Loucy (cell line): ENCODE measurements around the gene ARF4.

ENCODE experiments used
- CTCF ChIP-seq: fragments of 200-600 bp; sonication (generic); conservative IDR thresholded peaks from 2 replicates; pipeline ENCODE4 v1.5.1; 2014; ENCODE audit warnings: mild to moderate bottlenecking, antibody characterized with exemption, low read length
- EZH2phosphoT487 ChIP-seq: fragments of 200-600 bp; IDR thresholded peaks from 2 replicates; pipeline ENCODE4 v1.6.1; 2018; ENCODE audit warnings: antibody characterized with exemption, mild to moderate bottlenecking, moderate library complexity, borderline replicate concordance

DNA sequence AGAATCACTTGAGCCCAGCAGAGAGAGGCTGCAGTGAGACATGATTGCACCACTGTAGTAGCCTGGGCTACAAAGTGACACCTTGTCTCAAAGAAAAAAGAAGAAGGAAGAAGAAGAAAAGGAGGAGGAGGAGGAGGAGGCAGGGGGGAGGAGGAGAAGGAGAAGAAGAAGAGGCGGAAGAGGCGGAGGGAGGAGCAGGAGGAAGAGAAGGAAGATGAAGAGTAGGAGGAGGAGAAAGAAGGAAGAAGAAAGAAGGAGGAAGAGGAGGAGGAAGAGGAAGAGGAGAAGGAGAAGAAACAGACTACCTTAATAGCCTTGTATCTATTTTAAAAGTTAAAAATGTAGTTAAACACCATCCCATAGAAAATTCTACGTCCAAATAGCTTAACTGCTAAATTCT lies 19.1 kb upstream of the ARF4 start:
- TF ChIP-seq CTCF = no peak
- no peak for TF ChIP-seq EZH2phosphoT487
